G401.6 (cell line): ENCODE data around the gene NECAB2.

Experiments
- FAIRE-seq: peaks from 2 replicates; lab custom pipeline; 2012; peaks lifted over from hg19 to GRCh38; lab: Jason Lieb, UNC

NECAB2 gene

GRCh38 chr16:83967091-83967490, 953 bp upstream of the NECAB2 start:
- no peak for FAIRE-seq

- no peak for FAIRE-seq
These were observed 335 bp downstream of the NECAB2 start for GRCh38 chr16:83968306-83968851.

GRCh38 chr16:83968891-83969649, 1.0 kb downstream of the NECAB2 start:
- no peak for FAIRE-seq

GRCh38 chr16:83969771-83970429, 1.9 kb downstream of the NECAB2 start:
- FAIRE-seq = no peak

- no peak for FAIRE-seq
These were observed 2.4 kb downstream of the NECAB2 start for GRCh38 chr16:83970430-83970815.

- no peak for FAIRE-seq
These were observed 3.4 kb downstream of the NECAB2 start for GRCh38 chr16:83971165-83972130.

- no peak for FAIRE-seq
These were observed 4.4 kb downstream of the NECAB2 start for GRCh38 chr16:83972256-83973008.

- no peak for FAIRE-seq
These were observed 5.0 kb downstream of the NECAB2 start for GRCh38 chr16:83973077-83973476.

GRCh38 chr16:83973581-83974385, 5.7 kb downstream of the NECAB2 start:
- no peak for FAIRE-seq

- no peak for FAIRE-seq
These were observed 6.4 kb downstream of the NECAB2 start for GRCh38 chr16:83974475-83974874.

GRCh38 chr16:83975590-83976260, 7.7 kb downstream of the NECAB2 start:
- FAIRE-seq = no peak

- no peak for FAIRE-seq
These were observed 9.2 kb downstream of the NECAB2 start for GRCh38 chr16:83977056-83977815.

GRCh38 chr16:83978401-83978904, 10.4 kb downstream of the NECAB2 start:
- no peak for FAIRE-seq

GRCh38 chr16:83979441-83979840, 11.4 kb downstream of the NECAB2 start:
- no peak for FAIRE-seq

- no peak for FAIRE-seq
These were observed 12.8 kb downstream of the NECAB2 start for GRCh38 chr16:83980794-83981193.

GRCh38 chr16:83981799-83982198, 13.8 kb downstream of the NECAB2 start:
- FAIRE-seq = no peak

- no peak for FAIRE-seq
These were observed 15.4 kb downstream of the NECAB2 start for GRCh38 chr16:83983491-83983890.

GRCh38 chr16:83989300-83989699, 21.3 kb downstream of the NECAB2 start:
- FAIRE-seq = no peak

- no peak for FAIRE-seq
These were observed 22.4 kb downstream of the NECAB2 start for GRCh38 chr16:83990492-83990891.
